Esophagus (tissue), 2 donors: ENCODE results near the gene CLEC4G. TPM values are rescaled to one million over a fixed set of nuclear protein-coding genes. Genes with fewer than 3 reads are reported as not detected.

Experiments
- H3K27ac ChIP-seq, 2 donors: one replicate each; pipeline ENCODE4 v1.5.1; 2013; ENCODE audit warnings: low read depth in 2 of 2, mild to moderate bottlenecking in 2 of 2, inconsistent platforms in 1 of 2, low read length in 1 of 2, moderate library complexity in 1 of 2
- H3K27me3 ChIP-seq, 2 donors: one replicate each; pipeline ENCODE4 v1.6.1; 2013; ENCODE audit warnings: low read length in 2 of 2, control low read depth in 1 of 2, mild to moderate bottlenecking in 1 of 2; ENCODE audit not compliant: insufficient read depth in 2 of 2, control insufficient read depth in 1 of 2
- H3K36me3 ChIP-seq, 2 donors: one replicate each; pipeline ENCODE4 v1.6.1; 2013; ENCODE audit warnings: low read length in 1 of 2; ENCODE audit not compliant: control insufficient read depth in 2 of 2, insufficient read depth in 2 of 2
- H3K4me1 ChIP-seq, 2 donors: one replicate each; pipeline ENCODE4 v1.6.1; 2013; ENCODE audit warnings: low read length in 1 of 2; ENCODE audit not compliant: control insufficient read depth in 2 of 2, insufficient read depth in 2 of 2
- H3K4me3 ChIP-seq, 2 donors: one replicate each; pipeline ENCODE4 v1.5.1; 2013; ENCODE audit warnings: low read length in 2 of 2, mild to moderate bottlenecking in 2 of 2, low read depth in 1 of 2, moderate library complexity in 1 of 2
- H3K9me3 ChIP-seq, 2 donors: one replicate each; pipeline ENCODE4 v1.6.1; 2013; ENCODE audit warnings: mild to moderate bottlenecking in 2 of 2, low read depth in 1 of 2, low read length in 1 of 2, moderate library complexity in 1 of 2; ENCODE audit not compliant: control insufficient read depth in 2 of 2, insufficient read depth in 1 of 2
- WGBS, 2 donors: extraction: QIAGEN DNeasy Blood & Tissue Kit; methylation state at CpG; one replicate each; pipeline ENCODE4 v1.1.7; 2013; 5-methylcytosine and 5-hydroxymethylcytosine counted together
- polyA plus RNA-seq, 2 donors: library from polyadenylated mRNA; stranded (reverse); fragments of 200-250 nt; gene quantifications; one replicate each; pipeline ENCODE4 v1.2.3, GENCODE V29; 2013
- donor health status: healthy with polysubstance abuse.
- donor health status: Bipolar disorder and iron deficiency.

Gene CLEC4G
- polyA plus RNA-seq, 2 donors = 0.27 TPM; not detected in 1

- no peak overlapping the region for H3K27ac ChIP-seq
- peaks cover 0 to 5% of the 10 kb centered on the region in 2 donors for H3K4me1 ChIP-seq
- no peaks in the 10 kb centered on the region for H3K9me3 ChIP-seq
- WGBS, 2 donors = 61 to 64% methylated on average over 39 of the region's 39 CpGs
- peaks cover 0 to 10% of the 10 kb centered on the region in 2 donors for H3K27me3 ChIP-seq
- H3K4me3 ChIP-seq = no peak overlapping the region
- no peaks in the 10 kb centered on the region for H3K36me3 ChIP-seq
Measured at GRCh38 chr19:7731218-7731595, 703 bp downstream of the CLEC4G start.

GRCh38 chr19:7730286-7731217 is 1.4 kb downstream of the CLEC4G start:
- Histone ChIP-seq H3K4me3 (no peak overlapping the region), H3K9me3 (no peaks in the 10 kb centered on the region), H3K27me3 (peaks cover 0 to 10% of the 10 kb centered on the region in 2 donors), H3K36me3 (no peaks in the 10 kb centered on the region), H3K27ac (no peak overlapping the region), H3K4me1 (peaks cover 0 to 5% of the 10 kb centered on the region in 2 donors)
- WGBS, 2 donors = 4 to 7% methylated on average over 49 to 78 of the region's 78 CpGs

- Histone ChIP-seq H3K4me3 (no peak overlapping the region), H3K27ac (no peak overlapping the region), H3K9me3 (no peaks in the 10 kb centered on the region), H3K4me1 (peaks cover 0 to 5% of the 10 kb centered on the region in 2 donors), H3K36me3 (no peaks in the 10 kb centered on the region), H3K27me3 (peaks cover 0 to 10% of the 10 kb centered on the region in 2 donors)
- 8 to 9% methylated on average over 34 of the region's 34 CpGs for WGBS, 2 donors
Measured at GRCh38 chr19:7729831-7730285, 2.1 kb downstream of the CLEC4G start.

DNA sequence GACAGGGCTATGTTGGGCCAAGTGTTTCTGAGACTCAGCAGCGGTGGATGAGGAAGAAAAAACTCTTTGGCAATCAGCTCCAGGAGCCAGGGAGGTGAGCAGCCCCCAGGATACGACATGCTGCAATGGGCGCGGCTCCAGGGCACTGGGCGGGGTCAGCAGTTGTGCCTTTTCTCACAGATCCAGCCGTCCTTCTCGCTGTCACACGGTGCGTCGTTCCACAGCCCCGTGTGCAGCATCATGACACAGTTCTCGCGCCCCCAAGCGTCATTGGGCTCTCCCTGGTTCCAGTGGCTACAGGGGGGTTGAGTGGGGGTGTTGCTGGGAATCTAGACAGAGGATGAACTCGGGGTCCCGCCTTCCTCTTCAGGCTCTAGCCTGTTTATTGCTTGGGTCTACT is 2.7 kb downstream of the CLEC4G start:
- H3K9me3 ChIP-seq = no peaks in the 10 kb centered on the region
- WGBS, 2 donors = 9 to 18% methylated on average over 16 of the region's 16 CpGs
- no peaks in the 10 kb centered on the region for H3K36me3 ChIP-seq
- H3K4me1 ChIP-seq = peaks cover 0 to 5% of the 10 kb centered on the region in 2 donors
- no peak overlapping the region for H3K4me3 ChIP-seq
- H3K27ac ChIP-seq = no peak overlapping the region
- H3K27me3 ChIP-seq = peaks cover 0 to 10% of the 10 kb centered on the region in 2 donors

DNA sequence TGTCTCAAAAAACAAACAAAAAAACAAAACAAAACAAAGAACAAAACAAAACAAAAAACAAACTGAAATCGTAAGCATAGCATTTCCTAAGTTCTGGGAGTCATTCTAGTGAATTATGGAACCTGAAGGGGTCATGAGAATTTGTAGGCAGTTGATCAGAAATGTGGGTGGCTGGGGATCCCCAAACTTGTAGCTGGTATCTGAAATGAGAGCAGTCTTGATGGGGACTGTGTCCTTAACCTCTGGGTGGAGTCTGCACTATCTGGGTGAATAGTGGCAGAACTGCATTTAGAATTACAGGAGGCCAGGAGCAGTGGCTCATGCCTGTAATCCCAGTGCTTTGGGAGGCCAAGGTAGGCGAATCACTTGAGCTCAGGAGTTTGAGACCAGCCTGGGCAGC is 6.1 kb downstream of the CLEC4G start:
- H3K9me3 ChIP-seq = no peaks in the 10 kb centered on the region
- H3K36me3 ChIP-seq = no peaks in the 10 kb centered on the region
- H3K4me3 ChIP-seq = no peak overlapping the region
- peaks cover 0 to 5% of the 10 kb centered on the region in 2 donors for H3K4me1 ChIP-seq
- WGBS, 2 donors = 54 to 60% methylated on average over 2 of the region's 2 CpGs
- no peak overlapping the region for H3K27ac ChIP-seq
- H3K27me3 ChIP-seq = peaks cover 0 to 10% of the 10 kb centered on the region in 2 donors

DNA sequence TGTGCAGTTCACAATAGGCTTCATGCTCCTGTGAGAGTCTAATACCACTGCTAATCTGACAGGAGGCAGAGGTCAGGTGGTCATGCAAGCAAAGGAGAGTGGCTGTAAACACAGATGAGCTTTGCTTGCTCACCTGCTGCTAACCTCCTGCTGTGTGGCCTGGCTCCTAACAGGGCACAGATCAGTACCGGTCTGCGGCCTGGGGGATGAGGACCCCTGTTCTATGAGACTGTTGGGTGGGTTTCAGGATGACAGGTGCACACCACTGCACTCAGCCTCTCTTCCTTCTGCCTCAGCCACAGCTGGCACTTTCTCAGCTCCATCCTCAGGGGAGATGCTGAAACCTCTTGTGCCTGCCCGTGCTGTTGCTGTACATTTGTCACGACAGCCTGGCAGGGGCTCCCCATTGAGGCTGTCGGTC is 9.7 kb downstream of the CLEC4G start:
- WGBS, 2 donors = 41 to 43% methylated on average over 5 of the region's 5 CpGs
- no peaks in the 10 kb centered on the region for H3K27me3 ChIP-seq

DNA sequence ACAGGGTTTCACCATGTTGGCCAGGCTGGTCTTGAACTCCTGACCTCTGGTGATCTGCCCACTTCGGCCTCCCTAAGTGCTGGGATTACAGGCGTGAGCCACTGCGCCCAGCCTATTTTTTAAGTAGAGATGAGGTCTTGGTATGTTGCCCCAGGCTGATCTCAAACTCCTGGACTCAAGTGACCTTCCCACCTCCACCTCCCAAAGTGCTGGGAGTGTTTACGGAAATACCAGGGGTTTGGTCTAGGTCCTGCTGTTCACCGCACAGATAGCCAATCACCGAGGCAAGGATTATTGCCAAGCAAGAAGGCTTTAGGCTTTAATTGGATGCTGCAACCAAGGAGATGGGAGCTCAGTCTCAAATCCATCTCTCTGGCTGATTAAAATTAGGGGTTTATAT is 11.6 kb downstream of the CLEC4G start:
- Histone ChIP-seq H3K36me3 (no peaks in the 10 kb centered on the region), H3K4me3 (no peak overlapping the region), H3K27ac (no peak overlapping the region), H3K4me1 (no peaks in the 10 kb centered on the region), H3K9me3 (peaks cover 0 to 3% of the 10 kb centered on the region in 2 donors), H3K27me3 (peaks cover 0 to 2% of the 10 kb centered on the region in 2 donors)
- WGBS, 2 donors = 76 to 77% methylated on average over 6 of the region's 6 CpGs

More for the DNA sequence above, 9.7 kb downstream of the CLEC4G start:
- no peaks in the 10 kb centered on the region for H3K4me1 ChIP-seq
- no peak overlapping the region for H3K27ac ChIP-seq
- no peaks in the 10 kb centered on the region for H3K9me3 ChIP-seq
- no peaks in the 10 kb centered on the region for H3K36me3 ChIP-seq
- no peak overlapping the region for H3K4me3 ChIP-seq

DNA sequence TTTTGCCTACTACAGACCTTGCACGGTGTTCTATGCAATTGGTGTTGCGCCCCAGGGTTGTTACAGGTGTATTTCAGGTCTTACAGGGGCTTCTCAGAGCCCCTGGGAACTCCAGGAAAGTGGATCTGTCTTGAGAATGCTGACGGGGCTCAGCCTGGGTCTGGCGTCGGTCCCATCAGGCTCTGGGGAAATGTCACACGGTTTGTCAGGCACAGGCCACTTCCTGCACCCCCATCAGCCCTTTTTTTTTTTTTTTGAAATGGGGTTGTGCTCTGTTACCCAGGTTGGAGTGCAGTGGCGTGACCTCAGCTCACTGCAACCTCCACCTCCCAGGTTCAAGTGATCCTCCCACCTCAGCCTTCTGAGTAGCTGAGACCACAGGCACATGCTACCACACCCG is 13.2 kb downstream of the CLEC4G start:
- no peak overlapping the region for H3K4me3 ChIP-seq
- H3K27ac ChIP-seq = no peak overlapping the region
- peaks cover 0 to 2% of the 10 kb centered on the region in 2 donors for H3K27me3 ChIP-seq
- WGBS, 2 donors = 56 to 57% methylated on average over 8 of the region's 8 CpGs
- H3K9me3 ChIP-seq = peaks cover 0 to 3% of the 10 kb centered on the region in 2 donors
- no peaks in the 10 kb centered on the region for H3K4me1 ChIP-seq
- H3K36me3 ChIP-seq = no peaks in the 10 kb centered on the region

- Histone ChIP-seq H3K9me3 (peaks cover 0 to 3% of the 10 kb centered on the region in 2 donors), H3K27ac (no peak overlapping the region), H3K4me3 (no peak overlapping the region), H3K4me1 (no peaks in the 10 kb centered on the region), H3K27me3 (peaks cover 0 to 2% of the 10 kb centered on the region in 2 donors), H3K36me3 (no peaks in the 10 kb centered on the region)
- WGBS, 2 donors = 68 to 74% methylated on average over 1 of the region's 1 CpG
Measured at GRCh38 chr19:7716762-7717161, 15.1 kb downstream of the CLEC4G start.
